Breast epithelium (tissue), 4 donors: ENCODE data around the gene NEK11. TPM values are rescaled to one million over a fixed set of nuclear protein-coding genes. Genes with fewer than 3 reads are reported as not detected.

Experiments used
- DNase-seq, 2 donors: peaks; one replicate each; pipeline ENCODE4 v3.0.0-alpha.2; 2019; ENCODE audit warnings: low spot score in 2 of 2
- H3K27ac ChIP-seq, 2 donors: fragments of 200-600 bp; sonication (generic) in 1 of 2; one replicate each; pipeline ENCODE4 v1.5.1; 2016 to 2019; ENCODE audit warnings: mild to moderate bottlenecking in 1 of 2
- H3K27me3 ChIP-seq, 2 donors: fragments of 200-600 bp; sonication (generic) in 1 of 2; one replicate each; pipeline versions ENCODE4 v1.5.1 to v1.6.0; 2017 to 2019; ENCODE audit warnings: control low read depth in 1 of 2, mild to moderate bottlenecking in 1 of 2
- H3K36me3 ChIP-seq: fragments of 200-600 bp; one replicate; pipeline ENCODE4 v1.5.1; 2019
- H3K4me1 ChIP-seq, 2 donors: fragments of 200-600 bp; sonication (generic); one replicate each; pipeline ENCODE4 v1.5.1; 2016 to 2019; ENCODE audit warnings: control low read depth in 1 of 2
- H3K4me3 ChIP-seq, 3 donors: fragments of 200-600 bp; sonication (generic); 1 replicate in 2 of 3; 2 replicates in 1 of 3; pipeline ENCODE4 v1.5.1; 2016 to 2019; ENCODE audit warnings: mild to moderate bottlenecking in 3 of 3, moderate library complexity in 2 of 3
- H3K9me3 ChIP-seq, 2 donors: fragments of 200-600 bp; sonication (generic) in 1 of 2; one replicate each; pipeline ENCODE4 v1.5.1; 2016 to 2019; ENCODE audit warnings: control low read depth in 1 of 2
- POLR2A ChIP-seq: fragments of 450-650 bp; IDR thresholded peaks from one replicate; pipeline ENCODE4 v1.6.1; 2016; ENCODE audit warnings: antibody characterized with exemption, mild to moderate bottlenecking, moderate library complexity
- POLR2AphosphoS5 ChIP-seq, 3 donors: sonication (generic); formaldehyde crosslinking; IDR thresholded peaks; one replicate each; pipeline ENCODE4 v1.6.1; 2017; ENCODE audit warnings: antibody characterized with exemption in 3 of 3
- intact Hi-C: fragments of 100-400 bp; cut with DNase I; formaldehyde crosslinking; loops from one replicate; pipeline ENCODE4 v1.15.1; 2023; ENCODE audit warnings: low total_unique reads
- total RNA-seq, 3 donors: library from RNA; depleted of rRNA; stranded (reverse); fragments of >200 nt; gene quantifications; one replicate each; pipeline ENCODE4 v1.1.0, GENCODE V29; 2016
- TF ChIP-seq, protein P1 (sequence below), 3 donors: fragments of 450-650 bp; IDR thresholded peaks; one replicate each; pipeline ENCODE4 v1.5.1; 2016 to 2017; ENCODE audit warnings: antibody characterized with exemption in 3 of 3, mild to moderate bottlenecking in 3 of 3, moderate library complexity in 3 of 3

The NEK11 gene
- total RNA-seq, 3 donors from 2014 or later = 7.4 to 18.3 (median 16.4) TPM

DNA sequence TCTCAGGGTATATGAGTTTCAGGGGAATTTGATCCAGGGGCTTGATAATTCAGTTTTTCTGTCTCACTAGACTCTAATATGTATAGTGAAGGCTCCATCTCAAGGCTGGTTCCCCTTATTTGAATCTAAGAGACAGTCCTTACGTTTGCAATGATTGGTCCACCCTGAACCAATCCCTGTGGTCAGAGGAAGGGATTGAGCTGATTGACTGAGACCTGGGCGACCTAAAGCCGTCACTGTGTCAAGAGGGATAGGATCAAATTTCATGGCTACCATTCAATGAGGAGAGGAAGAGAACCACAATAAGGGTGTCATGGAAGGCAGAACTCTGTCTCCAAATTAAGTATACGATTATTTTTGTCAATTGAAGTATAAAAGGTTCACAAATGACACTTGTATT is 371.2 kb downstream of the NEK11 start:
- H3K4me3 ChIP-seq = no peak overlapping the region
- no peaks in the 10 kb centered on the region for H3K27me3 ChIP-seq
- no peak for DNase-seq
- no peaks in the 10 kb centered on the region for H3K36me3 ChIP-seq
- H3K27ac ChIP-seq = no peak overlapping the region
- no peak for TF ChIP-seq POLR2AphosphoS5 (IDR thresholded peaks at IDR 0.05)
- TF ChIP-seq POLR2A = no peak
- TF ChIP-seq, protein P1, sequence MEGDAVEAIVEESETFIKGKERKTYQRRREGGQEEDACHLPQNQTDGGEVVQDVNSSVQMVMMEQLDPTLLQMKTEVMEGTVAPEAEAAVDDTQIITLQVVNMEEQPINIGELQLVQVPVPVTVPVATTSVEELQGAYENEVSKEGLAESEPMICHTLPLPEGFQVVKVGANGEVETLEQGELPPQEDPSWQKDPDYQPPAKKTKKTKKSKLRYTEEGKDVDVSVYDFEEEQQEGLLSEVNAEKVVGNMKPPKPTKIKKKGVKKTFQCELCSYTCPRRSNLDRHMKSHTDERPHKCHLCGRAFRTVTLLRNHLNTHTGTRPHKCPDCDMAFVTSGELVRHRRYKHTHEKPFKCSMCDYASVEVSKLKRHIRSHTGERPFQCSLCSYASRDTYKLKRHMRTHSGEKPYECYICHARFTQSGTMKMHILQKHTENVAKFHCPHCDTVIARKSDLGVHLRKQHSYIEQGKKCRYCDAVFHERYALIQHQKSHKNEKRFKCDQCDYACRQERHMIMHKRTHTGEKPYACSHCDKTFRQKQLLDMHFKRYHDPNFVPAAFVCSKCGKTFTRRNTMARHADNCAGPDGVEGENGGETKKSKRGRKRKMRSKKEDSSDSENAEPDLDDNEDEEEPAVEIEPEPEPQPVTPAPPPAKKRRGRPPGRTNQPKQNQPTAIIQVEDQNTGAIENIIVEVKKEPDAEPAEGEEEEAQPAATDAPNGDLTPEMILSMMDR (IDR thresholded peaks at IDR 0.05) = no peak
- intact Hi-C loops = no loop called here
- no peaks in the 10 kb centered on the region for H3K4me1 ChIP-seq
- H3K9me3 ChIP-seq = no peaks in the 10 kb centered on the region

Other genes starting within 250 kb of the NEK11 start
- gene ATP2C1, start 132.8 kb upstream of the NEK11 start, total RNA-seq = 10 to 100 TPM; 59.4 to 76.4 (median 76.2) TPM
- gene ASTE1, start 52 bp upstream of the NEK11 start, total RNA-seq = 10 to 100 TPM in 1 of 3 donors, 1 to 10 TPM in 2; 6.2 to 10.5 (median 8.0) TPM